Measurements from ENCODE around the gene NADK.
"Not testable (repeated sequence)": the region's sequence is repeated elsewhere in the genome, so short reads cannot be mapped to it uniquely, and the experiment has no call there.

Gene NADK

DNA sequence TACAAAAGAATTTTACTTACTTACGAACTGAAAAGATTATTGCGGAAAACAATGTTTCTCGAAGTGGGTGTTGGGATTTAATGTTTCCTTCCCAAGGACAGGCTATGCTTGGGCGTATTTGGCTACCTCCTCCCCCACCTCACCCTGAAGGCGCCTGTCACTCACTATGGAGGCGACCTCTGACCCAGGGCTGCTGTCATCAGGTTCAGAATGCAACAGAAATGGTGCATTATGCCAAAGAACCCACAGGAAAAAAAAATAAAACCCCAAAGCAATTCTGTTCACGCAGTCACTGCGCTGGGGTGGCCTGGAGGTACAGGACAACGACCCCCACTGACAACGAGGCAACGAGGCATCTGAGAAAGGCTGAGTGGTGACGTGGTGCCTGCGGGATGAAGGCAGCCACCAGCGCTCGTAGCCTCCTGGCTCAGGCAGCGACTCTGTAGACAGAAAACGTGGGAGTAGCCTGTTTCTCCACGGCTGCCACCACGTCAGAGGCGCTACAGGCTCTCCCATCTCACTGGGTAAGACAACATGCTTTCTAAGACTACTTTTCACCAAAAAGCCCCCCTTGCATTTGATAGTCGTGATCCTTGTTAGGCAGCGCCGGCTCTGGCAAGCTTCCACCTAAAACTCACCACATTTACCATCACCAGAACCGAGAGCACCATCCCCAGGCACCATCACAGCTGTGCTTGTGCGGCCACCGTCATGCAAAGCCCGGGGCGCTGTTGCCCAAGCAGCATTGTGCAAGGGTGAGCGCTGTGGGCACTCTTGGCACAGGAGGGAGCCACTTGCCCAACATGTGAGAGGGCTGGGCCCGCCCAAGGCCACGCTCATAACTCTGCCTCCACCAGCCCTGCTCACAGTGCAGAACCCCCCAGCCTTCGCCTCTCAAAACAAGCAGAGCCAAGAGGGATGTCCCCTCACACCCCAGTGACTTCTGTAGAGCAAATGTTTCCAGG is 14.3 kb downstream of the NADK start:
- no peak for DNase-seq (ENCODE audit: low spot score)

DNA sequence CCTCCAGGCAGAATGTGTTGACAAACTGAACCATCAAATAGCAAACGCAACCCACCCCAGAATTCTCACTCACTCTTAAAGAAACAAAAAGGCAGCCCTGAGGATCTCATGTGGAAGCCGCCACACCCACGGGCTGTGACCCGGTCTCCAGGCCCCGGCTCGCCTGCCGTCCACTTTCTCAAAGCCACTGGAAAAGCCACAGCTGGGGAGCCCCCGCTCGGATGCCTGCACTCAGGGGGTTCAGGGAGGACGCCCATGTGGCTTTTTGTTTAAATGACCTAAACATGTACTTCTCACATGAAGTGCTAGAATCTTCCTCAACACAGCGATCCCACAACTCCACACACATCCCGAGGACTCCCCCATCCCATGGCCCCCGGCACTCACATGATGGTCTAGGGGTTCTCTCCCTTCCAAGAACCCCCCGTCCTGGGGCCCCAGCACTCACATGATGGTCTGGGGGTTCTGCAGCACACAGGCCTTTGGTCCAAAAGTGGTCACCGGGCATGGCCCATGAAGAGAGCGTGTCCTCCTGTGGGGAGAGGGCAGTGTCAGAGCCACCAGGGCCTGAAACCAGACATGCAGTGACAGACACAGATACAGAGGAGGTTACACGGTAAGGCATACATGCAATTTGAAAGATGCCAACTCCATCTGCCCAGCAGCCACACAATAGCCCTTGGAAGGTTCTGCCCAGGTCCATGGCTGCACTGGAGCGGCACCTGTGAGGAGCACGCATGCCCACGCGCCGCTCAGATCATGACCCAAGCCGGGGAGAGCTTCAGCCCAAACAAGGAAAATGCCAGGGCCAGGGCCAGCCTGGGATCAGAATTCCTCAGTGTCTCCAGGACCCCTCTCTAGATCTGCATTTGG is 16.5 kb downstream of the NADK start:
- DNase-seq (ENCODE audit: low spot score): no peak

DNA sequence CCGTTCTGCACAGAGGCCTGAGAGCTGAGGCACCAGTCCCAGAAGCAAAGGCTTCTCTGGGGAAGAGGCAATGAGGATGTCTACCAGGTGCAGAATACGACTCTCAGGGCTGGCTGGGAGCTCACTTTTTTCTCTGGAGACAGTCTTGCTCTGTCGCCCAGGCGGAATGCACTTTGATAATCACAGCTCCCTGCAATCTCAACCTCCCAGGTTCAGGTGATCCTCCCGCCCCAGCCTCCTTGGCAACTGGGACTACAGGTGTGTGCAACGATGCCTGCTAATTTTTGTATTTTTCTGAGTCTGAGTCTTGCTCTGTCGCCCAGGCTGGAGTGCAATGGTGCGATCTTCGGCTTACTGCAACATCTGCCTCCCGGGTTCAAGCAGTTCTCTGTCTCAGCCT is 17.6 kb downstream of the NADK start:
- peak; percentile 2 for DNase-seq (ENCODE audit: low spot score)

DNA sequence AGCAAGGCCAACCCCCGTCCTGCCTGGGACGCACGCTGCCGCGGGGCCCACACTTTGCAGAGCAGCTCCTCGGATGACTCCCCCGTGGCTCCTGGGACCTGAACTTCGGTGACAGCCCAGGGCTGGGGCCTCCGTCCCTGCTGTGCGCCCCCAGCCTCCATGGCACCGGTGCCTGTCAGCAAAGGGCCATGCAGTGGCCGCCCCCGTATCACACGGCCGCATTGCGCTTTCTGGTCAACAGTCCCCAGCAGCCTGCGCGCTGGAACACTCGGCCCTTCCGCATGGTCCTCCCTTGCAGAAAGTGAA is 18.0 kb downstream of the NADK start:
- peak; percentile 5 for DNase-seq (ENCODE audit: low spot score)

DNA sequence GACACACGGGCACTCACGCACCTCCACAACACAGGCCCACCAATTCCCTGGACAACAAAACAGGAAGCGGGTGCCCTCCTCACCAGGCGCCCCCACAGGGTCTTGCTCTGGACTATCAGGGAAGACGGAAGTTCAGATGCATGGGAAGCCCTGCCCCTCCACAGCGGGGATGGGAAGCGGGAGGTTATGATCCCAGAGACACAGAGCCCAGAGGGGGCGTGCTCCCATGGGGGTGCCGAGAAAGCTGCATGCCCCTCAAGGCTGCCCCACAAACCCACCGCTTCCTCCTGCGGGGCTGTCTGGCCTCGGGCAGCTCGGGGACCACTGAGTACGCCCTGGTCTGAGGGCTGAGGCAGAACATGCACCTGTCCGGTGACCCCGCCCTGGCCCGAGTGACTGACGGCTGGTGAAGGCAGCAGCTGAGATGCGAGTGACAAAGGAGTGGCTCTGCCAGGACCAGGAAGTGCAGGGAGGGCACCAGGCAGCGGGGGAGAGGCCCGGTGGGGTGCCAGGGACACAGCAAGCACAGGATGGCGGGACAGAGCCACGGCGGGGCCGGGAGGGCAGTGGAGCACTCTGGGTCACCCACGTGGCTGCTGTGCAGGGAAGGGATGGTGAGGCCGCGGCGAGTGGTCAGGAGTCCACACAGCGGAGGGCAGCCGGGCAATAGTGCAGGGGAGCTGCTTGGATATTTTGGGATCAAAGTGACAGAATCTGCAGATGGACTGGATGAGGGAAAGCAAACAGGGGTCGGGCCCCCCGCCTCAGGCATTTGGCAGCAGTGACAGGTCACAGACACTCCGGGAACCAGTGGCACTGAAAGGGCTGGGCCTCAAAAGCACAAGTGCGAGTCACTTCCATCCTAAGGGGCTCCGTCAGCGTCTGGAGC is 18.6 kb downstream of the NADK start:
- peak; percentile 12 for DNase-seq (ENCODE audit: low spot score)

DNA sequence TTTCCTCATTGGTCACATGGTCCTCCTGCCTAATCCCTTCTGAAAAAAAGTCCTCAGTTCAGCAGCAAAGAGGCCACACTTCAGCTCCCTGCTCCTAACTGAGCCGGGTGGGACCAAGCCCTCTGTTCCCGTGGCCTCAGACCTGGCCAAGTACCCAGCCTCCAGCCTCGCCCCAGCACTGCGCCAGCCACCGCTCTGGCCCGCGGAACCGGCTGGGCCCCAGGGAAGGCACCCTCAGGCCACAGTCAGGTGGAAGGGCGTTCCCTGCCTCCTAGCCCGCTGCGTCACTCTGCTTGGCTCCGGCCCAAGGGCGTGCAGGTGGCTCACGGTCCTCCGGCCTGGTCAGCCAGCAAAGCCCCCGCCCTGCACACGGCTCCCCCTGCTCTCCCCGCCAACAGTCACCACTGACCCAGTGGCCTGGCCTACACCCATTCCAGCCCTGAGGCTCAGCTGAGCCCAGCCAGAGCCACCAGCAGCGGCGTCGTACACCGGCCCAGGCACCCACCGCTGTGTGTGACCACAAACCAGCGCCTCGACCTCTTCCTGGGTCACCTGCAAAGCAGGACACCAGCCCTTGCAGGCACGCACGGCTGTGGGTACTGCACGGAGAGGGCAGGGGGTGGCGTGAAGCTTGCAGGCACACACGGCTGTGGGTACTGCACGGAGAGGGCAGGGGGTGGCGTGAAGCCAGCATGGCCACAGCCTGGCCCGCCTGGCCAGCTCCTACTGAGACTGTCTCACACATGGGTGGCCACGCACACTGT is 19.4 kb downstream of the NADK start:
- DNase-seq (ENCODE audit: low spot score): peak; percentile 53

DNA sequence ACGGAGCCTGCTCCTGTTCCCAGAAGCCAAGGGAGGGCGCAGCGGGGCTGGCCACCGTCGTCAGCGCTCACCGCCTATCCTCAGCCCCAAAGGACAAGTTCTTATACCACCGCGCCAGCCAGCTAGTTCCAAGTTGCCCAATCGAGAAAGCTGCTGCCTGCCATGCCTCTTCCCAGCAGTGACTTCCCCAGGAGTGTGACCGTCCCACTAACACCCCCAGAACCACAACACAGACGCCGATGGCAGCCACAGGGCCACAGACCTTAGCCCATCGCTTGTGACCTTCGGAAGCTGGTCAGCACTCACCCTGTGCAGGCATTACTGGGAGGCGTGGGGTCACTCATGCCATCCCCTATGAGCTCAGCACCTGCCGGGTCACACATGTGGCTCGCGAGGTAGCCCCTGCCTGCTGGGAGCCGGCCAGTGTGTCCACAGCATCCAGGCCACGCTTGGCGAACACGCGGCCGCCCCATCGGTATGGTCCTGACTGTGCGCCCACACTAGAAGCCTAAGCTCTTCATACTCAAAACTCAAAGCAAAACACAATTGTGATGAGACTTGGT is 20.1 kb downstream of the NADK start:
- peak; percentile 2 for DNase-seq (ENCODE audit: low spot score)

DNA sequence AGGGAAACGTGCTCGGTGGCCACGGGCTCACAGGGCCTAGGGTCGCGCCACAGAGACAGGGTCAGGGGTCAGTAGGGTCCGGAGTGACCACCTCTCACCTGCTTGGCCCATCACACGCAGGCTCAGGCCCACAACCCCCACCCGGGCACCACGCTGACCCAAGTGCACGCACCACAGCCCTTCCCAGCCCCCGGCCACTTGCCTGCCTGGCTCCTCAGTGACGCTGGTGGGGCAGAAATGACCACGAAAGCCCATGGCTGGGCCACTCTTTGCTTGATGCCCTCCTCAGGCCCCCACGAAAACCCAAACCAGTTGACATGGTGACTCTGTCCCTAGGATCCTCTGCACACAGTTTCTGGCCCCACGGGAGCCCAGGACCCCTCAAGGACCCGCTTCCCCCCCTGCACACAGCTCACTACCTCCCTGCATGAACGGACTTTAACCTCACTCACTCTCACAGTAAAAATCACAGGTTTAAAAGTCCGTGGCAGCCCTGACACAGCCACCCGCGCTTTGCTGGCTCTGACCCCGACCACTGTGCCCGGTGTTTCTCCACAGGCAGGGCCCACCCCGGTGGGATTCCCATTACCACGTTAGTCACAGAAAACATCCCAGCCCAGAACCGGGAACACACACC is 20.7 kb downstream of the NADK start:
- DNase-seq (ENCODE audit: low spot score): no peak

DNA sequence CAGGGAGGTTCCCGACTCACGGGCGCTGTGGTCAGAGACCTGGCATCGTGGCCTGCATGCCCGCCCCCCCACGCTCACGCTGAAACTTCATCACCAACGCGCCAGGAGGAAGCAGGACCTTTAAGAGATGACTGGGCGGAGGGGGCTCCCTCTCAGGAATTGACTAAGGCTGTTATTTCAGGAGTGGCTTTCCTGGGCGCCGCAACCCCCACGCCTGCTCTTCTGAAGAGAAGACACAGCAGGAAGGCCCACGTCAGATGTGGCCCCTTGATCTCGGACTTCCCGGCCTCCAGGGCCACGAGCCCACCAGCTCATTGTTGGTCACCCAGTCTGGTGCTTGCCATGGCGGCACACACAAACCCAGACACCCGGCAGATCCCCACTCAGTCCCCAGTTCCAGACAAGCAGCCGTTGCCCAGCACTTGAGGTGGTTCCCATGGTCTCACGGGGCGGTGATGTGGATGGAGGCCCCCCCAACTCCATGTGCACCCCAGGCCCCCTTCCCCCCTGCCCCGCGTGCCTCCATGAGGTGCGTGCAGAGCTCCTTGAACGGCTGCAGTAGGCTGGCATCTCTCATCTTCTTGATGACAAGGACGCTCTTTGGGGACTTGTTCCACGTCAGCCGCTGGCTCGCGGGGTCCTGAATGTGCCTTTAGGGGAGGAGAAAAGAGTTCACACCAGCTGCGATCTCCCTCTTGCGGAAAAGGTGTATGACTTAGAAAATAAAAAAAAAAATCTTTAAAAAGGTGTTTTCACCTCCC is 21.4 kb downstream of the NADK start:
- no peak for DNase-seq (ENCODE audit: low spot score)

DNA sequence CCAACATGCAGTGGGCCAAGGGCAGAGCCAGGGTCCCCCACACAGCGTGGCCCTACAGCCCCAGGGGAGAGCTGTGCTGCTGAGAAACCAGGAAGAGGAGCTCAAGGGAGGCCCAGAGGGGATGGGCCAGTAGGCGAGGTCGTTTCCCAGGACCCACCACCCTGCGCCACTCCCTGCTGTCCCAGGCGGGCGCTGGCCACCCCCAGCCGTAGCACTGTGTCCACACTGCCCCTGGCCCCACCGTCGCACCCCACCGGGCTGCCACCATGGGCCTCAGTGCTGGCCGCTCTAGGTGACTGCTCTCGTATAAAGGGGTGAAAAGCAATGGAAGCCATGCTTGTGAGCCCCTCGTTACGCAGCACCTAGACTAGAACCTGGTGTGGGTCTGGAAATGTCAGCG is 22.4 kb downstream of the NADK start:
- no peak for DNase-seq (ENCODE audit: low spot score)

DNA sequence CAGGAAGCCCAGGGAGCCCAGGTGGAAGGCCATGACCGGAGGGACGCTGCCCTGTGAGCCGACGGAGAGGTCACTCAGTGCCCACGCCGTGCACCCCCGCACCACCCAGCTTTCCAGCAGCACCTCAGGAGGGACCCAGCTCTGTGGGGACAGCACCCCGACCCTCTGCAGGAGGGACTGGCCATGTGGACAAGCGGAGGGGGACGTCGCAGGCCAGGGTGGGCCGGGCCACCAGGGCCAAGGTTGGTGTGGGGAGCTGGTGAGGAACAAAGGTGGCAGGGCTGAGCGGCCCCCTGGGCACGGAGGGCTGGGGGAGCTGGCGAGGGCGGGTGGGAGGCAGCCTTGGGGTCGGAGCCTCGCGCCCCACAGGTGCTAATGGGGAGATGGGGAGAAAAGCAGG is 22.8 kb downstream of the NADK start:
- DNase-seq (ENCODE audit: low spot score): no peak

DNA sequence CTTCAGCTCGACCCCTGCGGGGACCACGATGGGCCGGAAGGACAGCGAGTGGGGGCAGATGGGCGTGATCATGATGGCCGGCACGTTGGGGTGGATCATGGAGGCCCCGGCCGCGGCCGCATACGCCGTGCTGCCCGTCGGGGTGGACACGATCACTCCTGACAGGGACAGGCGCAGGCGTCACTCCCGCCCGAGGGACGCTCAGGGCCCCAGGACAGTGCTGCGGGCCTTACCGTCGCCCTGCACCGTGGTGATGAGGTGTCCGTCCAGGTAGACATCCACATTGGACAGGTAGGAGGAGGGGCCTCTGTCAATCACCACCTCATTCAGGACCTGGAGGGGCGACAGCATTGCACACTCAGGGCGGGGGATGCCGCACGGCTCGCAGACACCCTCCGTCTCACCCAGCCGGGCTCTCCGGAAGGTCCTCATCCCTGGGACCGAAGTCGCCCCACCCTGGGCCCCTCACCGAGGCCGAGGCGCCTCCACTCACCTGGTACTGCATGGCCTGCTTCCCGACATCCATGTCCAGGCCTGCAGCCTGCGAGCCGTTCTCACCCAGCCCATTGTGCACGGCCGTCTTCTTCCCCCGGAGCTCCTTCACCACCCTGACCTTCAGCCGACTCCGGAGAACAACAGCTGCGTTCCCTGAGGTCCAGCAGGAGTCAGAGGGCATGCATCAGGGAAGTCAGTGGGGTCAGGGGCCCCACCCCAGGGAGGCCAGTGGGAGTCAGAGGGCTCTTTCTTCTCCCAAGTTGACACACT is 24.0 kb downstream of the NADK start:
- no peak for DNase-seq (ENCODE audit: low spot score)

DNA sequence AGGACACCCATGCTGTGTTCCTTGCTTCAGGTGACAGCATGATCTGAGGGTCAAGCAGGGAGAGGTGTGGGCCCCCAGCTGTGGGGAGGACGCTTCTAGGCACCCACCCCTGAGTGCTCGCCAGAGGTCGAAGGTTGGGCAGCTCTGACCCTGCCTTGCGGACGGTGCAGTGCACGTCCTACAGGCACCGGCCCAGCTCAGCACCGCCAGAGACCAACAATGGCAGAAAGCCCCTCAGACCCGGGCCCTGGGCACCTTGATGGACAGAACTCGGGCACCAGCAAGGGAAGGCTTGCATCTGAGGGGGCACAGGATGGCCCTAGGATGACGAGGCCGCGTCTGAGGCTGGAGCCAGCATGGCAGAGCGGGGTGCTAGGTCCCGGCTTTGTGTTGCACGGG is 24.7 kb downstream of the NADK start:
- DNase-seq (ENCODE audit: low spot score): no peak

DNA sequence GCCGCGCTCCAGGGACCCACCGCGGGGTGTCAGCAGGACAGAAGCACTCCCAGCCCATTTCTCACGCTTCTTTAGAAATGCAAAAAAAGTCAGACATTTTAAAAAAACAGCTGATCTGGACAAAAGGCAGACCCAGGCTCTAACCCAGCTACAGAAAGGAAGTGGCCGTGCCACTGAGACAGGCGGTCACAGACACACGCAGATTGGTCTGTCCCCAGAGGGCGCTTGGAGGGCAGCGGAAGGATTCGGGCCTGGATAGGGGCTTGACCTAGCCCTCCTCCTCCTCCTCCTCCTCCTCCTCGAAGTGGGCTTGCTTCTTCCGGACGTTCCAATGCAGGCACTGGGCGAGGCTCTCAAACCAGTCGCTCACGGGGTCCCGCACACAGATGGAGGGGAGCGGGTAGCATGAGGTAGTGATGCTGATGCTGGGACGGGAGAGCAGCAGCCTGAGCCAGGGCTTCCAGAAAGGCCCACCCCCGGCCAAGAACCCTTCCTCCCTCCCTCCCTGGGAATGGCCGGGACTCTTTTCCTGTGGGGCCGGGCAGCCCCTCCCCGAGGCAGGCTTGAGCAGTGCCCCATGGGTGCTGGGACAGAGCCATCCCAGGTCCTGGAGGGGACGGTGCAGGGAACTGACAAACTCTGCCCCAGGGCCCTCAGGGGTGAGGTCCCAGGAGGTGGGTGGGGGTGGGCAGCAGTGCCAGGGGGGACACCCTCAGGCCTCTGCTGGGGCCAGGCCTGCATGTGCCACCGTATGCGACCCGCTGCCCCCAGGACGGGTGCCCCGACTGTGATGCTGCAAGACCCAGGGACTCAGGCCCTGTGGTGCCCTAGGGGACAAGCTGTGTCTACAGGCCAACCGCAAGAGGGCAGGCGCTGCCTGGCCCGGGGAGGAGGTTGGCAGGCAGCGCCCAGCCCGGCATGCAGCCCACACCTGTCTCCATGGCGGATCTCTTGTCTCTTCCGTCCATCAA is 25.3 kb downstream of the NADK start:
- DNase-seq (ENCODE audit: low spot score): no peak

DNA sequence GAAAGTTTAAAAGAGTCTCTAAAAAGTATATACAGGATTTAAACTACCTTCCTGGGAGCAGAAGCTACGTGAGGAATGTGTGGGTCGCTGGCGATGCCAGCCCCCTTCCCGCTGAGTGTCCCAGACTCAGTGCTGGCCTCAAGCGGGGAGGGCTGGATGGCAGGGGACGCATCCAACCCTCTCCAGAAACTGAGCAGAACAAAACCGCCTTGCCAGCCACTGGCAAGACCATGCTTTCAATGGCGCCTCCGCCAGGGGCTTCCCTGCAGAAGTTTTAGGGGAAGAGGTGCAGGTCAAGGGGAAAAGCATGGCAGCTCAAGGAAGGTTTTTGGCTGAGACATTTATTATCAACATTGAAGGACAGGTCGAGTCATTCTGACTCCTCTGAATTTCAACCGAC is 26.1 kb downstream of the NADK start:
- DNase-seq (ENCODE audit: low spot score): no peak

DNA sequence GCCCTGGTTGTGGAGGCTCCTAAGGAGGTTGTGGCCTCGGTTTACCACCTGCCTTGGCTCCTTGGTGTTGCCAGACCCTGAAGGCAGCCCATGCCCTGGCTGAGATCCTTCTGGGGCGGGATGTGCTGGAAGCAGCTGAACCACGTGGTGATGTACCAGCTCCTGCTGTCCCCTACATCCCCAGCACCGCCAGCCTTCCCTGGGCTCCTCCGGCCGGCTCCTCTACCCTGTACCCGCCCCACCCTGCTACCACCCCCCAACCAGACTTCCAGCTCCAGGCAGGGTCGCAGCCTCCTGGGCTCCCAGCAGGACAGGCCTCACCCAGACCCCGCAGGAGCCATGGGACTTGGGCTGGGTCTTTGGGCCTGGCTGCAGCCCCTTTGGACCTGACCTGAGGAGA is 28.3 kb downstream of the NADK start:
- not testable (repeated sequence) for DNase-seq (ENCODE audit: low spot score)

DNA sequence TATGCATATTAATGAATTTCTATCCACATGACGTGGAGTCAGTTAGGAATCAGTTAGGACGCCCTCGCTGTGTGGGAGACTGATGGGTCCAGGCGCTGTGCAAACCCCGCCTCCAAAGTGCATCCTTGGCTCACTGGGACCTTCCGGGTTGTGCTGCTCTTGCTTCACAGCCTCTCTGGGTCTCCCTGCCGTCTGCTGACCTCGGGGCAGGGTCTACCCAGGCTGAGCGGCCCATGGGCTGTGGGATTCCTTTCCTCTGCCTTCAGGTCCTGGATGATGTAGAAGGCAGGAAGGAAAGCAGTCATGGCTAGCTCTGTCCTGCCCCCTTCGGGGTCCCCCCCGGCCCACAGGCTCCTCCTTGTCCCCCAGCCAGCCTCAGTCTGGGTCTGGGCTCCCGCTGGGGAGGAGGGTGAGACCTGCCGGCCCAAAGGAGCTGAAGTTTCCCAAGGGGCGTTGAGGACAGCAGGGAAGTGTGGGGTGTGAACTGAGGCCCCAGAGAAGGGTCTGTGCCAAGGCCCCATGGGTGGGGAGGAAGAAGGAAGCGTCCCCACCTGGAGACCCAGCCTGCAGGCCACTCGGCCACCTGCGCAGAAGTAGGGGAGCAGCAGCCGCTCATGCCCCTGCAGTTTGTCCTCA is 29.5 kb downstream of the NADK start:
- DNase-seq (ENCODE audit: low spot score): no peak
